NT2/D1 (cell line): ENCODE results near the gene DIAPH1.

Source experiments
- YY1 ChIP-seq: IDR thresholded peaks from 2 replicates; pipeline ENCODE4 v1.6.1; 2011; ENCODE audit not compliant: insufficient read length, insufficient read depth
- ZNF274 ChIP-seq: IDR thresholded peaks from 2 replicates; pipeline ENCODE4 v1.6.1; 2011; ENCODE audit warnings: mild to moderate bottlenecking, low read depth, low read length

GRCh38 chr5:141634720-141635119 is 15.9 kb upstream of the DIAPH1 start:
- TF ChIP-seq YY1: no peak
- no peak for TF ChIP-seq ZNF274
